Measurements from ENCODE around the gene NCMAP.

The NCMAP gene

DNA sequence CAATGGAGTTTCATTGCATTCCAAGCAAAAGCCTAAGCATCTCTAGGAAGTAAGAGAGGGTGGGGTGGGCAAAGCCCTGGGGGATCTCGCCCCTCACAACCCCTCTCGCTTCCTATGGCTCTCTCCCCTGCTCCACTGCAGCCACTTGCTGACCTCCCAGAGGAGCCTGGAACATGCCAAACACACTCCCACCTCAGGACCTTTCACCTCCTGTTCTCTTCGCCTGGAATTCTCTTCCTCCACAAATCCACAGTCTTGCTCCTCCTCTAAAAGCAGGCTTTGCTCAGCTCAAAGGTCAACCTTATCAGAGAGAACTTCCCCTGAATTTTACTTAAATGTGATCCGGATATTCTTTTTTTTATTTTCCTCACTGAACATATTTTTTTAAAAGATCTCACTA is 66.3 kb downstream of the NCMAP start:
- no peak for DNase-seq (ENCODE audit: low spot score)

DNA sequence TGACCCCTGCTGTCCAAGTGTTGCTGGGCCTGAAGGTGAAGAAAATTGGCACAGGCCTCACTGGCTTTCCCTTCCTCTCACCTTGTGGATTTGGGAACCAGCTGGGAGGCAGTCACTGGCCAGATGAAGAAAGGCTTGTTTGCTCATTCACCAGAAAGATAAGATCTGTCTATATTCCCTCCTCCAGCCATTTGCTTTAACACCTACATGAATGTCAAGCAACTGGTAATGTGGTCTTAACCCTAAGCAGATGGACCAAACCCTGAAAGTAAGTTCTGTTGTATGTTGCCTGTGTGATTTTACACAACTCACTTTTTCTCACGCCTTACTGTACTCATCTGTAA is 76.9 kb downstream of the NCMAP start:
- no peak for DNase-seq (ENCODE audit: low spot score)

DNA sequence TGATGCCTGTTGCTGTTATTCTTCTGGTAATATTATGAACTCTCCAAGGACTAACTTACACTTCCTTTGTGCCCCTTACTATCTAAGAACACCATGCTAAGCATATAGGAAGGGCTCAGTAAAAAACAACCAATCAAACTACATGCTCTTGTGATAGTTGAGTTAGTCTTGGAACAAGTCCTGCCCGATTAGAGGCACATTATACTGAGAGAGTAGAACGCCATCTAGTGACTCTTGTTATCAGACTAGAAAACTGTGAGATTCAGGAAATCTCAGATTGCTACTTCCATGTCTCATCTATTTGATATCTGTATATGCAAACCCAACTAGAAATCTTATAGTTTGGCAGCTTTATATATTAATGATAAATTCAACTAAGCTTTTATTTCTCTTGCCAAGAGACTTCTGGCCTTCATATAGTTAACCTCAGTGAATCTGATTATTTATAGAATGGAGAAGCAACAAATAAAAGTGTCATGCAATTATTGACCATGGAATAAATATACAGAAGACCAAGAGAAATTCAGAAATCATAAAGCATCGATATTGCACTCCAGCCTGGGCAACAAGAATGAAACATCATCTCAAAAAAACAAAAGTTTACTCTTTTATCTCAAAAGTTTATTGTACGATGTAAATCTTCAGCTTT is 79.4 kb downstream of the NCMAP start:
- DNase-seq (ENCODE audit: low spot score): peak; percentile 69

DNA sequence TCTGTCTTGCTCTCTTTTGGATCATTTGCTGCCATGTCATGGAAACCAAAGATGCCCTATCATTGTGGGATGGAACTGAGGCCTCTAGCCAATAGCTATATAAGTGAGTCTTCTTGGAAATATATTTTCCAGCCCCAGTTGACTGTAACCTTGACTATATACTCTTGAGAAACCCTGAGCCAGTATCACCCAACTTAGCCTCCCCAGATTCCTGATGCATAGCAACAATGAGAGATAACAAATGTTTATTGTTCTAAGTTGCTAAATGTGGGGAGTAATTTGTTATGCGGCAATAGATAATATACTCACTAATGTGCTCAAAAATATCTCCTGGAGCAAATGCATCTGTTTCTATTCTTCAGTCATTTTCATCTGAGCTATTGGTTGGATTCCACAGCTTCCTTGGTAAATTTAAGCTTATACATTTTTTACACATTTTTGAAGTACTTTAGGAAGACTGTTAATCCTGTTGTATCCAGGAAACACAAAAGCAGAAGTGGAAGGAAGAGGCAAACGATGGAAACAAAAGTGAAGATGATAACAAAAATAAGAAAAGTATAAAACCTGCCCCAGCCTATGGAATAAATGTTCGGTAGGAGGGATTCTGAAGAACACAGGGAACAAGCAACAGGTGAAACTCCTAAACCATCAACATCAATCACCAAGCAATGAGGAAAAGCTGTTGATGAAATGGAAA is 80.9 kb downstream of the NCMAP start:
- no peak for DNase-seq (ENCODE audit: low spot score)

DNA sequence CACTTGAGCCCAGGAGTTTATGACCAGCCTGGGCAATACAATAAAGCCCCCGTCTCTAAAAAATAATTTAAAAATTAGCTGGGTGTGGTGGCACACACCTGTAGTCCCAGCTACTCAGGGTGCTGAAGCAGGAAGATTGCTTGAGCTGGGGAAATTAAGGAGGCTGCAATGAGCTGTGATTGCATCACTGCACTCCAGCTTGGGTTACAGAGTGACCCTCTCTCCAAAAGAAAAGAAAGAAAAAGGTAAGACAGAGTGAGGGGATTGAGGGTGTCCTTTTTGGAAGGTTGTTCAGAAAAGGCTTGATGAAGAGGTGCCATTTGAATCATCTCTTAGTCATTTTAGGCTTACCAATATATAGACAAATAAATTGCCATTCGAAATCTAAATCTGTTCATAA is 83.2 kb downstream of the NCMAP start:
- DNase-seq (ENCODE audit: low spot score): no peak

DNA sequence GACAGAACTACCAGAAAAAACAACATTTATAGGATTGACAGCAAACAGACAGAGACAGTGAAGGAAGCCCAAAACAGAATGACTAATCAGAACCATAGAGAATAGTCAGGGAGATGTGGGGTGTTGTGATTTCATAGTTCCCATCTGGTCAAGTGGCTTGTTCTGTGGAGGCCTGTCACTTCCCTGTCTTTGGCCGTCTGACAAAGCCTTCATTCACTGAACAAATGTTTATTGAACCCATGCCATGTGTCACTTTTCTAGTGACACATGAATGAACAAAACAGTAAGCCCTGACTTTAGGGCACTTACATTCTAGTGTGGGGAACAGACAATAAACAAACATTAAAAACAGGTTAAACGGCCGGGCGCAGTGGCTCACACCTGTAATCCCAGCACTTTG is 84.0 kb downstream of the NCMAP start:
- no peak for DNase-seq (ENCODE audit: low spot score)

DNA sequence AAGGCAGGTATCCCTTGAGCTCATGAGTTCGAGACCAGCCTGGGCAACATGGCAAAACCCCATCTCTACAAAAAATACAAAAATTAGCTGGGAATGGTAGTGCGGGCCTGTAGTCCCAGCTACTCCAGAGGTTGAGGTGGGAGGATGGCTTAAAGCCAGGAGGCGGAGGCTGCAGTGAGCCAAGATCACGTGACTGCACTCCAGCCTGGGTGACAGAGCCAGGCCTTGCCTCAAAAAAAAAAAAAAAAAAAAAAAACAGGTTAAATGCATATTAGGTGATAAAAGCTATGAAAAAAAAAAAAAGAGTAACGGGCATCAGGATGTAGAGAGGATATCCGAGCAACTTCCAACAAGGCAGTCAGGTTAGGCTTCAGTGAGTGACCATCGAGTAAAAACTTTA is 84.4 kb downstream of the NCMAP start:
- no peak for DNase-seq (ENCODE audit: low spot score)

DNA sequence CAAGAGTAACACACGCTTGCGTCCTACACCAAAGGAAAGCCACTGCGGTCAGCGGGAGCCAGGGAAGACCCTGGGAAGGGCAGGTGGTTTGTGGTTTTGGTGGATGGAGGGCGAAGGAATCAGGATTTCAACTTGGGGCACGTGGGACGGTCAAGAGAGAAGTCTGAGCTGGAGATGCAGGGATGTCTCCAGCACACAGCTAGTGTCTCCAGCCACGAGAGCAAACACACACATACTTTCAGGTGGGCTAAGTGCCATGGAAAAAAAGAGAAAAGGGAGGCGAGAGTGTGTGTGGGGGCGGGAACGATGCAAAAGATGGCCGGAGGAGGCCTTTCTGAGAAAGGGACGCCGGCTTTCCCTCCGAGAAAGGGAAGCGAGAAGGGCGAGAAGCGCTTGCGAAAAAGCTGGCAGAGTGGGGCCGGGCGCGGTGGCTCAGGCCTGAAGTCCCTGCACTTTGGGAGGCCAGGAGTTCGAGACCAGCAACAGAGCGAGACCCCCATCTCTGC is 85.8 kb downstream of the NCMAP start:
- DNase-seq (ENCODE audit: low spot score): peak; percentile 26

DNA sequence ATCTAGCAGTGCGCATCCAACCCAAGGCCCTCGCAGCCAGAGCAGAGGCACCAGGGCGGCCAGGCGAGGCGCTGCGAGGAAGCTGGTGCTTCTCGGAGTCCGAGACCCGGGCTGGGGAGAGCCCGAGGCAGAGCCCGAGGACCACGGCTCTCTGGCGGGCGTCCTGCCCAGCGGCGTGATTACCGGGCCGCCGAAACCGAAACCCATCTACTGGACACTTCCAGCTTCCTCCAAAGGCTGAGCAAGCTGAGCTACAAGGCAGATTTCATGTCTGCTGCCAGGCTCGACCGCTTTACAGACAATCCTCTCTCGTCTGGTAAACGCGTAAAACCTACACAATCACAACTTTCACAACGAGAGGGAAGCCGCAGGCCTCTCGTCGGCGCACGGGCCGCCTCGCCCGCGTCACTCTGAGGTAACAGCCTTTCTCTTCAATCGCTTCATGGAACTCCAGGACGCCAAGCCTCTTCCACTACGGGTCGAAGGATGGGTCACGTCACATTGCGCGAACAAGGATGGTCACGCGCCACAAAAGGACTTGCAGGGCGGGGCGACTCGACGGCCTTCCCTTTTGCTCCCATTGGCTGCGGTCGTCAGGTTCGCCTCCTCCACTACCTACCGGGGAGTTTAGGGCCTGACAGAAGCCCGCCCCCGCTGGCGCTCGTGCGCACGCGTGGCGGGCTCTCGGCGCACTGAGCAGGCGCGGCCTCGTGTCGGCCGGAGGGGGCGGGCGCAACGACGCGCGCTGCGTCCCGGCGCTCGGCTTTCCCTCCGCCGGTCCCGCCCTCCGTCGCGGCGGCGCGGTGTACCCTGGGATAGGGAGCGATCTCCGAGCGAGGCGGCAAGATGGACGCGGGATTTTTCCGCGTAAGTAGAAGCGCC is 86.8 kb downstream of the NCMAP start, which contains the start of gene SRRM1:
Gene SRRM1, plus strand, starts transcription at position 822 of the 882 bp plus-strand sequence. Its CDS starts 25 bp downstream, at position 847.
- DNase-seq (ENCODE audit: low spot score): peak; percentile 100

DNA sequence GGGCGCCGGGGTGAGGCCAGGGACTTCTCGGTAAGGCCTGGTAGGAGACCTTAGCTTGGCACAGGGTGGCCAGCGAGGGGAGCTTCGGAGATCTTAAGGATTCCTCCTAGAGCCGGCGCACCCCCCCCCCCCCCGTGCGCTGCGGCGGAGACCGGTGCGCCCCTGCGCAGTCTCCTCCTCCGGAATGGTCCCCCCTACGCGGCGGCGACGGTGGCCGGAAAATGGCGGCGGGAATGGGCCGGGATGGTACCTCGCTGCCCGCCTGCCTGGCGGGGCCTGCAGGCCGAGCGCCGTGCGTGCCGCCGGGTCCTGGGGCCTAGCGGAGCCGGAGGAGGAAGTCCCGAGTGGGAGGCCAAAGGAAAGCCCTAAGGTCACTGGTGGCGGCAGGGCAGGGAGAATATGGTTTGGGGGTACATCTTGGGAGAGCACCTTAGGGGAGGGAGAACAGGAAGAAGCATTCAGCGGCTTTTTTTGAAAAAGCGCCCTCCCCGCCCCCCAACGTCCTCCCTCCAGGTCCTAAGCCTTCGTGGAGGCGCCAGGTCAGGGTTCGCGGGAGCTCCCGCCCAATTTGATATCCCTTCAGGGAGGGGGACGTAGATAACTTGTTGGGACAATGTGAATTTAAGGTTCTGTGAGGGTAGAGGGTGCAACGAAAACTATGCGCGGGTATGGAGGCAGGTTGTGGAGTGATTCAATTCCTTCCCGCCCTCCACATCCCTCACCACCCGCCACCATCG is 87.6 kb downstream of the NCMAP start:
- DNase-seq (ENCODE audit: low spot score): no peak

DNA sequence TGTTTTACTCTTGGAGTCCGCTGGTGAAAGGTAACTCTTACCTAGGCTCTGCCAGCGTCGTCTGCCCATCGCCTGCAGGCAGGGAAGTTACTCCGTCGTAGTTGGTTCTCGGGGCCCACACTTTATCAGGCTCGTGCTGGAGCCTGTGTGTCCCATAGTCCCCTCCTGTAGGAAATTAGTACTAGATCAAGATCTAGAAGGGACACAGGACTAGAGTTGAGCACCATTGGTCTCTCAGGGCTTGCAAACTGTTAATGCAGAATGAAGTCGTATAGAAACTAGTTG is 88.2 kb downstream of the NCMAP start:
- no peak for DNase-seq (ENCODE audit: low spot score)

DNA sequence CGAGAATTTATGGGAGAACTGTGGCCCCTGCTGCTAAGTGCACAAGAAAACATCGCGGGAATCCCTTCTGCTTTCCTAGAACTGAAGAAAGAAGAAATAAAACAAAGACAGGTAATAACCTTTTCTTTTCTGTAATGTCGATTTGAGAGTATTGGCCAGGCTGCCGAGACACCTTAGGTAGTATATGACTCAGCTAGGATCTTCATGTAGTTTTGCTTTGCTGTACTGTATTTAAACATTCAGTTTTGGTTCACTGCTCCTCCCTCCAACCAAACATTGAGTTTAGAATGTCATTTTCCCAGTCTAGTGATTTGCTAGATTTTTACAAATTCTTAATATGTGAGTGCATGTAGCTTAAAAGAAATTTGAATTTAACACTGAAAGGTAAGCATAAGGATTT is 93.0 kb downstream of the NCMAP start:
- DNase-seq (ENCODE audit: low spot score): no peak

DNA sequence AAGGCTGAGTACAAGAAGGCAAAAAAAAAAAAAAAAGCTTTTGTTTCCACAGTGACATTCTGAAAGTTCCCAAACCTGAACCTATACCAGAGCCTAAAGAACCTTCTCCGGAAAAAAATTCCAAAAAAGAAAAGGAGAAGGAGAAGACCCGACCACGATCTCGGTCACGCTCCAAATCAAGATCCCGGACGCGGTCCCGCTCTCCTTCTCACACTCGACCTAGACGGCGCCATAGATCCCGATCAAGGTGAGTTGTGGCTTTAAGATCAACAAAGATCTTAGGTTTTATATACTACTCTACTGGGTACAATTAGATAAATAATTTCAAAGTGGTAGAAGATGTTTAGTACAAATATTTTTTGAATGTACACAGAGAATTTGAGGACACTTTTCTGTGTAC is 96.5 kb downstream of the NCMAP start:
- no peak for DNase-seq (ENCODE audit: low spot score)

DNA sequence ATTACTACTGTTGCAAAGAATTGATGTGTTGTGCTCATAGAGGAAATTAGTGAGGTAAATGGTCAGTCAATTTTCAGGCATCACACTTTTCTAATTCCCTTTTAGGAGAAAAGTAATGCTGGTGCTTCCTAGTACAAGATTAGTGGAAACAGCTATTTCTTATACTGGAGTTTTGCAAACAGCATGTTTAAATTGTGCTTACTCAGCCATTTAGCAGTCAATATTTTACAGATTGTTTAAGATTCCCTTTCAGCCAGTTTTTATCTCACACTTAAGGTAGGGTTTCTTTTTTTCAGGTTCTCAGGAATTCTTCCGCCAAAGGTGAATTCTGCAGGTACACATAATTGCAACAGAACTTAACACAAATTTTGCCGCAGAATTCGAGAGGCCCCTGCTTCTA is 98.1 kb downstream of the NCMAP start:
- DNase-seq (ENCODE audit: low spot score): no peak

DNA sequence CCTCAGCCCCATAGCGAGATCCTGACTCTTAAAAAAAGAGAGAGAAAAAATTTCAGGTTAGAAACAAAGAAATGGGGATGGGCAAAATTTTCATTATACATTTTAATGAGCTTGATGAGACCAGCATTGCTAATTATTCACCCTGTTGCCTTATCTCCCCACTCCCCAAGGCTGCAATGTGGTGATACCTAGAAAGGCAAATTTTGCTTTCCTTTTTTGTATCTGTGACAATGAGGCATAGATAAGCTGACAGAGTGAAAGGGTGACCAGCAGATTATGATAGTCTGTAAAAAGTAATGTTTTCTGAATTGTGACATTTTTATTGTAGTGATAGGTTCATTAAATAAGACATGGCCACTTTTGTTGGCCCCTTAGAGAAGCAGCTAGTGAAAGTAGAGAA is 100.2 kb downstream of the NCMAP start:
- DNase-seq (ENCODE audit: low spot score): no peak

DNA sequence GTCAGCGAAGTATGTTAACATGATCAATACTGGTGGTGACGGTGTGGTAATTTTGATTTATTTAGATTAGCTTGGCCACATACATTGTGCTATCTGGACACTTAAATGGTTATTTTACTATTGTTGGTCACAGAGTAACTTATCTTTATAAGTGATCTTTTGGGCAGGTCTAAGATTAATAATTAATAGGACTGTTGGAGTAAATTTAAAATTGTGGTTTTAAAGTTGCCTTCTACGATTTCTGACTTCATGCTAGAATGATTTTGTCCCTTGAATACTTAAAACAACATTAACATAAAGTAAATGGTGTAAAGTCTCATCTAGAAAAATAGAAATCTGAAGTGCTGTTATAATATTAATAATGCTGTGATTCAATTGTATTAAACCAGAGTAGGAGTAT is 101.9 kb downstream of the NCMAP start:
- no peak for DNase-seq (ENCODE audit: low spot score)
